Neural cell (in vitro differentiated cells): ENCODE measurements around the gene SURF4.

ENCODE experiments used
- EP300 ChIP-seq: fragments of 450-650 bp; conservative IDR thresholded peaks from 2 replicates; pipeline ENCODE4 v1.6.1; 2014; ENCODE audit warnings: antibody characterized with exemption, mild to moderate bottlenecking, moderate library complexity; ENCODE audit not compliant: poor library complexity, severe bottlenecking
- EZH2 ChIP-seq: fragments of 200-600, 300-800 bp; shearing (Covaris generic), sonication (generic); IDR thresholded peaks from 2 replicates; pipeline ENCODE4 v1.6.1; 2014; ENCODE audit warnings: antibody characterized with exemption, low read length, borderline replicate concordance, mild to moderate bottlenecking; ENCODE audit not compliant: insufficient read depth, poor library complexity, severe bottlenecking
- MXI1 ChIP-seq: fragments of 450-650 bp; conservative IDR thresholded peaks from 2 replicates; pipeline ENCODE4 v1.6.1; 2014; ENCODE audit warnings: antibody characterized with exemption, mild to moderate bottlenecking; ENCODE audit not compliant: poor library complexity, severe bottlenecking
- POLR2AphosphoS5 ChIP-seq: IDR thresholded peaks from 2 replicates; pipeline ENCODE4 v1.6.1; 2012
- RAD21 ChIP-seq: fragments of 450-650 bp; conservative IDR thresholded peaks from 2 replicates; pipeline ENCODE4 v1.6.1; 2014; ENCODE audit warnings: antibody characterized with exemption, mild to moderate bottlenecking, moderate library complexity
- SMC3 ChIP-seq: fragments of 450-650 bp; conservative IDR thresholded peaks from 2 replicates; pipeline ENCODE4 v1.6.1; 2014; ENCODE audit warnings: antibody characterized with exemption, mild to moderate bottlenecking, moderate library complexity; ENCODE audit not compliant: poor library complexity
- TAF1 ChIP-seq: IDR thresholded peaks from 2 replicates; pipeline ENCODE4 v1.6.1; 2012; ENCODE audit warnings: low read depth
- TF ChIP-seq, protein P1 (sequence below): fragments of 450-650 bp; IDR thresholded peaks from 2 replicates; pipeline ENCODE4 v1.5.1; 2014; ENCODE audit warnings: antibody characterized with exemption, mild to moderate bottlenecking, moderate library complexity; ENCODE audit not compliant: poor library complexity, severe bottlenecking
- TF ChIP-seq, protein P2 (sequence below): IDR thresholded peaks from 2 replicates; pipeline ENCODE4 v1.6.1; 2012; ENCODE audit warnings: borderline replicate concordance

DNA sequence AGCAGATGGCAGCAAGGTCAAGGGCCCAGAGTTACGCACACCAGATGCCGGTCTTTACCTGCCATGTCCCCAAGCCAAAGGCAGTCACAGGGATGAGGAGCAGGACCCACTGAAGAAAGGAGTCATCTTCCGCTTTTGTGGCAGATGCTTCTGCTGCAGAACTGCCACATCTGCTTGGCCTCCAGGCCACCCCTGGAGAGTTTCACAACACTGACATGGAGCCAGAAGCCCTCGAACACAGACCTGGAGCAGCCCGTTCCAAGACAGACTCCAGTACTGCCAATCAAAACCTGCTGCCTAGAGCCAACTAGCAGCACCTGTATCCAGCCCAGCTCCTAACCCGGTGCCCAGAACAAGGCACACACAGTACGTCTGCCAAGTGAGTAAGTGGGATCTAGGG is 21.1 kb downstream of the SURF4 start:
- TF ChIP-seq EP300 (no peak), EZH2 (no peak), MXI1 (no peak), POLR2AphosphoS5 (no peak), TAF1 (no peak), RAD21 (no peak), SMC3 (no peak)
- TF ChIP-seq, protein P1, sequence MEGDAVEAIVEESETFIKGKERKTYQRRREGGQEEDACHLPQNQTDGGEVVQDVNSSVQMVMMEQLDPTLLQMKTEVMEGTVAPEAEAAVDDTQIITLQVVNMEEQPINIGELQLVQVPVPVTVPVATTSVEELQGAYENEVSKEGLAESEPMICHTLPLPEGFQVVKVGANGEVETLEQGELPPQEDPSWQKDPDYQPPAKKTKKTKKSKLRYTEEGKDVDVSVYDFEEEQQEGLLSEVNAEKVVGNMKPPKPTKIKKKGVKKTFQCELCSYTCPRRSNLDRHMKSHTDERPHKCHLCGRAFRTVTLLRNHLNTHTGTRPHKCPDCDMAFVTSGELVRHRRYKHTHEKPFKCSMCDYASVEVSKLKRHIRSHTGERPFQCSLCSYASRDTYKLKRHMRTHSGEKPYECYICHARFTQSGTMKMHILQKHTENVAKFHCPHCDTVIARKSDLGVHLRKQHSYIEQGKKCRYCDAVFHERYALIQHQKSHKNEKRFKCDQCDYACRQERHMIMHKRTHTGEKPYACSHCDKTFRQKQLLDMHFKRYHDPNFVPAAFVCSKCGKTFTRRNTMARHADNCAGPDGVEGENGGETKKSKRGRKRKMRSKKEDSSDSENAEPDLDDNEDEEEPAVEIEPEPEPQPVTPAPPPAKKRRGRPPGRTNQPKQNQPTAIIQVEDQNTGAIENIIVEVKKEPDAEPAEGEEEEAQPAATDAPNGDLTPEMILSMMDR, result no peak
- TF ChIP-seq, protein P2, sequence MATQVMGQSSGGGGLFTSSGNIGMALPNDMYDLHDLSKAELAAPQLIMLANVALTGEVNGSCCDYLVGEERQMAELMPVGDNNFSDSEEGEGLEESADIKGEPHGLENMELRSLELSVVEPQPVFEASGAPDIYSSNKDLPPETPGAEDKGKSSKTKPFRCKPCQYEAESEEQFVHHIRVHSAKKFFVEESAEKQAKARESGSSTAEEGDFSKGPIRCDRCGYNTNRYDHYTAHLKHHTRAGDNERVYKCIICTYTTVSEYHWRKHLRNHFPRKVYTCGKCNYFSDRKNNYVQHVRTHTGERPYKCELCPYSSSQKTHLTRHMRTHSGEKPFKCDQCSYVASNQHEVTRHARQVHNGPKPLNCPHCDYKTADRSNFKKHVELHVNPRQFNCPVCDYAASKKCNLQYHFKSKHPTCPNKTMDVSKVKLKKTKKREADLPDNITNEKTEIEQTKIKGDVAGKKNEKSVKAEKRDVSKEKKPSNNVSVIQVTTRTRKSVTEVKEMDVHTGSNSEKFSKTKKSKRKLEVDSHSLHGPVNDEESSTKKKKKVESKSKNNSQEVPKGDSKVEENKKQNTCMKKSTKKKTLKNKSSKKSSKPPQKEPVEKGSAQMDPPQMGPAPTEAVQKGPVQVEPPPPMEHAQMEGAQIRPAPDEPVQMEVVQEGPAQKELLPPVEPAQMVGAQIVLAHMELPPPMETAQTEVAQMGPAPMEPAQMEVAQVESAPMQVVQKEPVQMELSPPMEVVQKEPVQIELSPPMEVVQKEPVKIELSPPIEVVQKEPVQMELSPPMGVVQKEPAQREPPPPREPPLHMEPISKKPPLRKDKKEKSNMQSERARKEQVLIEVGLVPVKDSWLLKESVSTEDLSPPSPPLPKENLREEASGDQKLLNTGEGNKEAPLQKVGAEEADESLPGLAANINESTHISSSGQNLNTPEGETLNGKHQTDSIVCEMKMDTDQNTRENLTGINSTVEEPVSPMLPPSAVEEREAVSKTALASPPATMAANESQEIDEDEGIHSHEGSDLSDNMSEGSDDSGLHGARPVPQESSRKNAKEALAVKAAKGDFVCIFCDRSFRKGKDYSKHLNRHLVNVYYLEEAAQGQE, result no peak
